K562 (cell line): ENCODE measurements around the gene SIMC1. TPM values are rescaled to one million over a fixed set of nuclear protein-coding genes. Genes with fewer than 3 reads are reported as not detected.

ENCODE experiments used
- ATAC-seq: fragments of 200-7000 bp; cut with Tn5 transposase; 3 replicates; pipeline ENCODE4 v1.9.1; 2020; ENCODE audit warnings: moderate library complexity
- BruUV-seq: library from RNA; stranded (reverse); fragments of 400-500 nt; replicated peaks from 2 replicates; lab custom pipeline; 2021; lab: Mats Ljungman, UMichigan
- CTCF ChIA-PET: fragments of 300-600 bp; formaldehyde crosslinking; extraction: SDS; loops from one replicate; lab custom pipeline; 2021; ENCODE audit warnings: low intra/inter-chr PET ratio; lab: Yijun Ruan, JAX
- POLR2A ChIA-PET: fragments of 300-600, 350-650 bp; sonication (Branson Sonifier 250); formaldehyde crosslinking; extraction: SDS; loops from one replicate; lab custom pipeline; 2021; ENCODE audit warnings: antibody characterized with exemption, inconsistent platforms; lab: Yijun Ruan, JAX
- DNase-seq, 4 experiments: peaks; one replicate each; pipeline versions ENCODE4 v3.0.0 to v3.0.0-alpha.2; 2011 to 2018; ENCODE audit warnings: low spot score in 3 of 4, mixed read lengths in 3 of 4; ENCODE audit errors: extremely low read depth in 1 of 4
- FAIRE-seq: peaks from 2 replicates; lab custom pipeline; 2011; peaks lifted over from hg19 to GRCh38; lab: Jason Lieb, UNC
- H2AFZ ChIP-seq: 2 replicates; pipeline ENCODE4 v1.6.0; 2011; ENCODE audit warnings: low read depth, low read length, control low read depth, inconsistent platforms
- H3K27ac ChIP-seq: fragments of 200-600 bp; 3 replicates; pipeline ENCODE4 v1.8.0; 2011; ENCODE audit warnings: low read depth, mild to moderate bottlenecking, control low read depth, inconsistent platforms, low read length, moderate library complexity, mixed read lengths; ENCODE audit errors: extremely low read depth
- H3K27me3 ChIP-seq, 2 experiments: fragments of 300-600 bp in 1 of 2; 2 replicates in 1 of 2; 3 replicates in 1 of 2; pipeline versions ENCODE4 v1.6.0 to v1.8.0; 2011; ENCODE audit warnings: inconsistent platforms in 2 of 2, low read length in 2 of 2, mild to moderate bottlenecking in 1 of 2, mixed read lengths in 1 of 2, moderate library complexity in 1 of 2; ENCODE audit not compliant: control insufficient read depth in 2 of 2, insufficient read depth in 2 of 2
- H3K36me3 ChIP-seq: fragments of 300-600 bp; 3 replicates; pipeline ENCODE4 v1.8.0; 2011; ENCODE audit warnings: mild to moderate bottlenecking, low read length, inconsistent platforms; ENCODE audit not compliant: control insufficient read depth, insufficient read depth
- H3K4me1 ChIP-seq, 2 experiments: fragments of 200-600 bp in 1 of 2; replicated peaks in 1 of 2; 2 replicates in 1 of 2; 3 replicates in 1 of 2; pipeline versions ENCODE4 v1.5.1 to v1.8.0; 2011; ENCODE audit warnings: inconsistent platforms in 2 of 2, low read length in 2 of 2, mild to moderate bottlenecking in 1 of 2, mixed read lengths in 1 of 2, moderate library complexity in 1 of 2; ENCODE audit not compliant: control insufficient read depth in 2 of 2, insufficient read depth in 2 of 2
- H3K4me2 ChIP-seq: 2 replicates; pipeline ENCODE4 v1.6.1; 2011; ENCODE audit warnings: low read length, control low read depth, inconsistent platforms, mixed read lengths; ENCODE audit not compliant: insufficient read depth
- H3K4me3 ChIP-seq: fragments of 200-600 bp; sonication (generic), shearing (Covaris generic); 2 replicates; pipeline ENCODE4 v1.5.1; 2016; ENCODE audit warnings: control low read depth, inconsistent platforms
- H3K79me2 ChIP-seq: fragments of 200-600 bp; 3 replicates; pipeline ENCODE4 v1.8.0; 2011; ENCODE audit warnings: low read length, inconsistent platforms; ENCODE audit not compliant: control insufficient read depth, insufficient read depth
- H3K9ac ChIP-seq, 2 experiments: 2 replicates each; pipeline versions ENCODE4 v1.6.0 to v1.6.1; 2011; ENCODE audit warnings: low read depth in 2 of 2, low read length in 2 of 2, control low read depth in 1 of 2, inconsistent platforms in 1 of 2, mild to moderate bottlenecking in 1 of 2, mixed read lengths in 1 of 2; ENCODE audit not compliant: insufficient read depth in 1 of 2
- H3K9me1 ChIP-seq: one replicate; pipeline ENCODE4 v1.6.0; 2011; ENCODE audit warnings: inconsistent platforms, mild to moderate bottlenecking, low read length, moderate library complexity; ENCODE audit not compliant: control insufficient read depth, insufficient read depth
- H3K9me3 ChIP-seq: replicated peaks from 2 replicates; pipeline ENCODE4 v1.5.1; 2011; ENCODE audit warnings: low read depth, low read length, inconsistent platforms; ENCODE audit not compliant: control insufficient read depth, insufficient read depth
- H4K20me1 ChIP-seq: replicated peaks from 2 replicates; pipeline ENCODE4 v1.6.1; 2011; ENCODE audit warnings: low read length, inconsistent platforms, mixed read lengths; ENCODE audit not compliant: control insufficient read depth, insufficient read depth
- DEAF1 ChIP-seq: fragments of 450-650 bp; formaldehyde crosslinking; IDR thresholded peaks from 2 replicates; pipeline ENCODE4 v1.4.0; 2020; ENCODE audit warnings: mild to moderate bottlenecking, moderate library complexity
- GMEB1 ChIP-seq: fragments of 250-450 bp; sonication (Bioruptor Pico); IDR thresholded peaks from 2 replicates; pipeline ENCODE4 v1.4.0; 2020; ENCODE audit warnings: mild to moderate bottlenecking
- POLR2B ChIP-seq: fragments of 450-650 bp; IDR thresholded peaks from 2 replicates; pipeline ENCODE4 v1.6.1; 2018; ENCODE audit warnings: low read depth; ENCODE audit not compliant: partially characterized antibody
- SMAD2 ChIP-seq: fragments of 150-350 bp; IDR thresholded peaks from 2 replicates; pipeline ENCODE4 v1.6.1; 2014; ENCODE audit warnings: low read depth, mild to moderate bottlenecking, low read length
- STAT5A ChIP-seq: IDR thresholded peaks from 2 replicates; pipeline ENCODE4 v1.6.1; 2012; ENCODE audit warnings: low read length, inconsistent platforms, borderline replicate concordance
- SUPT5H ChIP-seq: fragments of 450-650 bp; IDR thresholded peaks from 2 replicates; pipeline ENCODE4 v1.6.1; 2016
- TAF15 ChIP-seq: fragments of 200-400 bp; formaldehyde crosslinking; IDR thresholded peaks from 2 replicates; pipeline ENCODE4 v1.6.1; 2017; ENCODE audit warnings: mild to moderate bottlenecking, low read depth, low read length, moderate library complexity
- WHSC1 ChIP-seq: IDR thresholded peaks from one replicate; pipeline ENCODE4 v1.6.1; 2012; ENCODE audit warnings: low read length, control low read depth, inconsistent platforms
- ZNF655 ChIP-seq: fragments of 250-450 bp; sonication (Bioruptor Pico); IDR thresholded peaks from 2 replicates; pipeline ENCODE4 v1.5.0; 2021
- WGBS: fragments of 100-300 bp; shearing (Covaris generic); methylation state at CpG from one replicate; pipeline ENCODE4 v1.1.6; 2016; ENCODE audit warnings: low coverage, mixed read lengths; ENCODE audit not compliant: insufficient coverage; ENCODE audit errors: missing lambda C conversion rate; 5-methylcytosine and 5-hydroxymethylcytosine counted together
- in situ Hi-C: fragments of 300-500 bp; cut with MboI; formaldehyde crosslinking; loops from 4 replicates; pipeline ENCODE4 v1.15.0; 2018; ENCODE audit warnings: inconsistent platforms, mixed read lengths
- intact Hi-C: fragments of 100-400 bp; cut with micrococcal nuclease; formaldehyde crosslinking; loops from 2 replicates; pipeline ENCODE4 v1.14.2; 2022
- polyA plus RNA-seq, 8 experiments: library from polyadenylated mRNA; depleted of rRNA in 4 of 8; stranded (reverse) in 5 of 8; unstranded in 3 of 8; fragments of >200 nt; fragmentation: Nextera tagmentation in 2 of 8; fragmentation: Illumina TruSeq in 1 of 8; extraction: Ambion mirVana in 2 of 8; extraction: Trizol in 1 of 8; gene quantifications; 2 replicates each; pipeline versions ENCODE4 v1.2.1 to v1.2.3, GENCODE V29; 2011 to 2014; ENCODE audit warnings: inconsistent platforms in 1 of 8, missing spikeins in 1 of 8
- total RNA-seq, 7 experiments: library from RNA; depleted of rRNA in 6 of 7; stranded (reverse); fragments of >200 nt in 6 of 7; fragmentation: Illumina TruSeq in 2 of 7; extraction: Trizol in 2 of 7; gene quantifications; 2 replicates each; pipeline versions ENCODE4 v1.2.1 to v1.2.3, GENCODE V29; 2011 to 2021; ENCODE audit warnings: low replicate concordance in 1 of 7
- TF ChIP-seq, protein P1 (sequence below): fragments of 200-800 bp; sonication (Bioruptor generic); IDR thresholded peaks from 2 replicates; pipeline ENCODE4 v1.6.1; 2017; ENCODE audit warnings: missing genetic modification characterization, missing compliant biosample characterization

The SIMC1 gene
- total and polyA plus RNA-seq, 9 of the 15 experiments (the other 6 are each of a cell fraction or from before 2014, with no cell fraction given) = 7.2 to 36.3 (median 14.7) TPM

GRCh38 chr5:176201811-176202210 is 36.4 kb upstream of the SIMC1 start:
- Histone ChIP-seq H3K79me2 (no peaks in the 10 kb centered on the region), H3K9me3 (no peaks in the 10 kb centered on the region), H3K4me3 (no peak overlapping the region), H3K27me3 (no peaks in the 10 kb centered on the region), H2AFZ (no peak overlapping the region), H3K9me1 (no peaks in the 10 kb centered on the region), H3K9ac (no peak overlapping the region), H3K4me1 (peaks cover 3 to 26% of the 10 kb centered on the region in 2 experiments; a peak in 4 of 5 replicates), H4K20me1 (no peaks in the 10 kb centered on the region), H3K36me3 (no peaks in the 10 kb centered on the region), H3K4me2 (no peak overlapping the region), H3K27ac (no peak overlapping the region)
- POLR2A ChIA-PET = no interaction called here
- DNase-seq = no peak
- in situ Hi-C loops (loop anchor here (5.0 kb wide), 1 partner anchor 1735 kb away; no protein-coding TSS in a partner anchor), intact Hi-C loops (no loop called here)
- CTCF ChIA-PET = no interaction called here
- 94% methylated on average over 8 of the region's 8 CpGs for WGBS
- no TSS peak for BruUV-seq
- TF ChIP-seq, protein P1, sequence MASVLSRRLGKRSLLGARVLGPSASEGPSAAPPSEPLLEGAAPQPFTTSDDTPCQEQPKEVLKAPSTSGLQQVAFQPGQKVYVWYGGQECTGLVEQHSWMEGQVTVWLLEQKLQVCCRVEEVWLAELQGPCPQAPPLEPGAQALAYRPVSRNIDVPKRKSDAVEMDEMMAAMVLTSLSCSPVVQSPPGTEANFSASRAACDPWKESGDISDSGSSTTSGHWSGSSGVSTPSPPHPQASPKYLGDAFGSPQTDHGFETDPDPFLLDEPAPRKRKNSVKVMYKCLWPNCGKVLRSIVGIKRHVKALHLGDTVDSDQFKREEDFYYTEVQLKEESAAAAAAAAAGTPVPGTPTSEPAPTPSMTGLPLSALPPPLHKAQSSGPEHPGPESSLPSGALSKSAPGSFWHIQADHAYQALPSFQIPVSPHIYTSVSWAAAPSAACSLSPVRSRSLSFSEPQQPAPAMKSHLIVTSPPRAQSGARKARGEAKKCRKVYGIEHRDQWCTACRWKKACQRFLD (CRISPR knock-in tag) = no peak
- ATAC-seq = no peak
- no peak for FAIRE-seq

GRCh38 chr5:176203086-176203485 is 35.1 kb upstream of the SIMC1 start:
- Histone ChIP-seq H3K9me1 (no peaks in the 10 kb centered on the region), H3K27me3 (no peaks in the 10 kb centered on the region), H3K9ac (no peak overlapping the region), H3K4me3 (no peak overlapping the region), H3K27ac (no peak overlapping the region), H4K20me1 (no peaks in the 10 kb centered on the region), H3K9me3 (no peaks in the 10 kb centered on the region), H3K4me1 (peaks cover 0 to 19% of the 10 kb centered on the region in 2 experiments; a peak in 2 of 5 replicates), H3K79me2 (no peaks in the 10 kb centered on the region), H3K36me3 (no peaks in the 10 kb centered on the region), H3K4me2 (no peak overlapping the region), H2AFZ (no peak overlapping the region)
- BruUV-seq = no TSS peak
- intact Hi-C loops (no loop called here), in situ Hi-C loops (loop anchor here (5.0 kb wide), 1 partner anchor 1734 kb away; no protein-coding TSS in a partner anchor)
- DNase-seq (no peak), ATAC-seq (no peak; the same call in 2 of the 3 replicates), FAIRE-seq (no peak)
- POLR2A ChIA-PET = no interaction called here
- CTCF ChIA-PET = no interaction called here
- 61% methylated on average over 7 of the region's 8 CpGs for WGBS
- TF ChIP-seq POLR2B = no peak
- TF ChIP-seq STAT5A = no peak
- no peak for TF ChIP-seq ZNF655 (CRISPR knock-in tag)
- no peak for TF ChIP-seq DEAF1 (CRISPR knock-in tag)
- no peak for TF ChIP-seq SUPT5H
- no peak for TF ChIP-seq WHSC1
- no peak for TF ChIP-seq TAF15
- TF ChIP-seq SMAD2 = no peak
- TF ChIP-seq GMEB1 (CRISPR knock-in tag) = no peak
